ENCODE results near the gene TMEM109. TPM values are rescaled to one million over a fixed set of nuclear protein-coding genes. Genes with fewer than 3 reads are reported as not detected.

TMEM109 gene
- total RNA-seq, 1 experiment from 2014 or later = 78.1 TPM

GRCh38 chr11:60918939-60919265 lies 4.9 kb downstream of the TMEM109 start:
- H3K27me3 Mint-ChIP-seq (ENCODE audit: unreplicated experiment) = no peaks in the 10 kb centered on the region
- DNase-seq = no peak
- CTCF ChIA-PET = interaction anchor here (0.6 to 1.1 kb wide), 2 partner anchors 239 to 342 kb away, joined by 3 read pairs; no protein-coding TSS in a partner anchor
- peaks cover 15% of the 10 kb centered on the region for H3K36me3 Mint-ChIP-seq (ENCODE audit: insufficient read depth, unreplicated experiment)
- BruUV-seq (replicated peaks) = no TSS peak
- TF ChIP-seq CTCF (IDR thresholded peaks at IDR 0.05; ENCODE audit: unreplicated experiment) = no peak
- no peak overlapping the region for H3K4me3 Mint-ChIP-seq (ENCODE audit: low read depth, unreplicated experiment)
- H3K4me1 Mint-ChIP-seq (ENCODE audit: low read depth, unreplicated experiment) = peaks cover 23% of the 10 kb centered on the region
- no peak overlapping the region for H3K27ac Mint-ChIP-seq (ENCODE audit: unreplicated experiment)
- H3K9me3 Mint-ChIP-seq (ENCODE audit: low read depth, unreplicated experiment) = no peaks in the 10 kb centered on the region
- intact Hi-C loops (cut with micrococcal nuclease; ENCODE audit: unreplicated experiment) = loop anchor here (5.0 kb wide), 1 partner anchor 213 kb away; no protein-coding TSS in a partner anchor

- no peak for DNase-seq
- CTCF ChIA-PET = interaction anchor here (0.6 to 1.1 kb wide), 2 partner anchors 238 to 342 kb away, joined by 3 read pairs; no protein-coding TSS in a partner anchor
These were observed 5.4 kb downstream of the TMEM109 start for GRCh38 chr11:60919320-60919719.

GRCh38 chr11:60919956-60920355 lies 6.0 kb downstream of the TMEM109 start:
- no peak overlapping the region for H3K27ac Mint-ChIP-seq (ENCODE audit: unreplicated experiment)
- DNase-seq = no peak
- CTCF ChIA-PET = no interaction called here
- H3K36me3 Mint-ChIP-seq (ENCODE audit: insufficient read depth, unreplicated experiment) = peaks cover 15% of the 10 kb centered on the region
- no peak for TF ChIP-seq CTCF (IDR thresholded peaks at IDR 0.05; ENCODE audit: unreplicated experiment)
- no TSS peak for BruUV-seq (replicated peaks)
- intact Hi-C loops (cut with micrococcal nuclease; ENCODE audit: unreplicated experiment) = loop anchor here (5.0 kb wide), 1 partner anchor 212 kb away; no protein-coding TSS in a partner anchor
- no peaks in the 10 kb centered on the region for H3K27me3 Mint-ChIP-seq (ENCODE audit: unreplicated experiment)
- H3K4me3 Mint-ChIP-seq (ENCODE audit: low read depth, unreplicated experiment) = no peak overlapping the region
- no peaks in the 10 kb centered on the region for H3K9me3 Mint-ChIP-seq (ENCODE audit: low read depth, unreplicated experiment)
- peaks cover 24% of the 10 kb centered on the region for H3K4me1 Mint-ChIP-seq (ENCODE audit: low read depth, unreplicated experiment)

More at GRCh38 chr11:60919320-60919719, 5.4 kb downstream of the TMEM109 start:
- Mint-ChIP-seq H3K9me3 (ENCODE audit: low read depth, unreplicated experiment) (no peaks in the 10 kb centered on the region), H3K27me3 (ENCODE audit: unreplicated experiment) (no peaks in the 10 kb centered on the region), H3K27ac (ENCODE audit: unreplicated experiment) (no peak overlapping the region), H3K4me1 (ENCODE audit: low read depth, unreplicated experiment) (peaks cover 23% of the 10 kb centered on the region), H3K4me3 (ENCODE audit: low read depth, unreplicated experiment) (no peak overlapping the region), H3K36me3 (ENCODE audit: insufficient read depth, unreplicated experiment) (peaks cover 15% of the 10 kb centered on the region)
- no peak for TF ChIP-seq CTCF (IDR thresholded peaks at IDR 0.05; ENCODE audit: unreplicated experiment)
- no TSS peak for BruUV-seq (replicated peaks)
- intact Hi-C loops (cut with micrococcal nuclease; ENCODE audit: unreplicated experiment) = loop anchor here (5.0 kb wide), 1 partner anchor 213 kb away; no protein-coding TSS in a partner anchor

- intact Hi-C loops (cut with micrococcal nuclease; ENCODE audit: unreplicated experiment) = no loop called here
- no peak overlapping the region for H3K27ac Mint-ChIP-seq (ENCODE audit: unreplicated experiment)
- no peak for DNase-seq
- no peak overlapping the region for H3K4me3 Mint-ChIP-seq (ENCODE audit: low read depth, unreplicated experiment)
- H3K4me1 Mint-ChIP-seq (ENCODE audit: low read depth, unreplicated experiment) = peaks cover 24% of the 10 kb centered on the region
- no peak for TF ChIP-seq CTCF (IDR thresholded peaks at IDR 0.05; ENCODE audit: unreplicated experiment)
- H3K27me3 Mint-ChIP-seq (ENCODE audit: unreplicated experiment) = no peaks in the 10 kb centered on the region
- H3K9me3 Mint-ChIP-seq (ENCODE audit: low read depth, unreplicated experiment) = no peaks in the 10 kb centered on the region
- H3K36me3 Mint-ChIP-seq (ENCODE audit: insufficient read depth, unreplicated experiment) = peaks cover 19% of the 10 kb centered on the region
- BruUV-seq (replicated peaks) = no TSS peak
- CTCF ChIA-PET = no interaction called here
These were observed 7.3 kb downstream of the TMEM109 start for GRCh38 chr11:60921259-60921658.

Measured in Calu3 (cell line).